ENCODE measurements around the gene HSD11B1. TPM values are rescaled to one million over a fixed set of nuclear protein-coding genes. Genes with fewer than 3 reads are reported as not detected.

HSD11B1 gene
- total RNA-seq, 1 experiment from 2014 or later = not detected

DNA sequence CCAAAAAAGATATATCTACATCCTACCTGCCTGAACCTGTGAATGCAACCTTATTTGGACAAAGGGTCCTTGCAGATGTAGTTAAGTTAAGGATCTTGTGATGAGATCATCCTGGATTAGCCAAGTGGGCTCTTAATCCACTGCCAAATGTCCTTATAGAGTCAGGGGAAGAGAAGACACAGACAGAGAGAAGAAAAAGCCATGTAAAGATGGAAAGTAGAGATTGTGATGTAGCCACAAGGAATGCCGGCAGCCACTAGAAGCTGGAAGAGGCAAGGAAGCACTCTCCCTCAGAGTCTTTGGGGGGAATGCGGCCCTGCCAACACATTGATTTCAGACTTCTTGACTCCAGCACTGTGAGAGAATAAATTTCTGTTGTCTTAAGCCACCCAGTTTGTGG is 16.2 kb downstream of the HSD11B1 start:
- no TSS peak for BruUV-seq (replicated peaks)
- CTCF ChIA-PET = interaction anchor here (0.7 kb wide), 1 partner anchor 68 kb away, joined by 3 read pairs; no protein-coding TSS in a partner anchor
- Mint-ChIP-seq H3K27ac (ENCODE audit: unreplicated experiment) (no peak overlapping the region), H3K9me3 (ENCODE audit: low read depth, unreplicated experiment) (peaks cover 4% of the 10 kb centered on the region), H3K27me3 (ENCODE audit: unreplicated experiment) (peaks cover 13% of the 10 kb centered on the region), H3K4me1 (ENCODE audit: low read depth, unreplicated experiment) (peaks cover under 1% of the 10 kb centered on the region), H3K36me3 (ENCODE audit: insufficient read depth, unreplicated experiment) (no peaks in the 10 kb centered on the region), H3K4me3 (ENCODE audit: low read depth, unreplicated experiment) (no peak overlapping the region)
- no peak for DNase-seq
- intact Hi-C loops (cut with micrococcal nuclease; ENCODE audit: unreplicated experiment) = no loop called here
- TF ChIP-seq, protein P1, sequence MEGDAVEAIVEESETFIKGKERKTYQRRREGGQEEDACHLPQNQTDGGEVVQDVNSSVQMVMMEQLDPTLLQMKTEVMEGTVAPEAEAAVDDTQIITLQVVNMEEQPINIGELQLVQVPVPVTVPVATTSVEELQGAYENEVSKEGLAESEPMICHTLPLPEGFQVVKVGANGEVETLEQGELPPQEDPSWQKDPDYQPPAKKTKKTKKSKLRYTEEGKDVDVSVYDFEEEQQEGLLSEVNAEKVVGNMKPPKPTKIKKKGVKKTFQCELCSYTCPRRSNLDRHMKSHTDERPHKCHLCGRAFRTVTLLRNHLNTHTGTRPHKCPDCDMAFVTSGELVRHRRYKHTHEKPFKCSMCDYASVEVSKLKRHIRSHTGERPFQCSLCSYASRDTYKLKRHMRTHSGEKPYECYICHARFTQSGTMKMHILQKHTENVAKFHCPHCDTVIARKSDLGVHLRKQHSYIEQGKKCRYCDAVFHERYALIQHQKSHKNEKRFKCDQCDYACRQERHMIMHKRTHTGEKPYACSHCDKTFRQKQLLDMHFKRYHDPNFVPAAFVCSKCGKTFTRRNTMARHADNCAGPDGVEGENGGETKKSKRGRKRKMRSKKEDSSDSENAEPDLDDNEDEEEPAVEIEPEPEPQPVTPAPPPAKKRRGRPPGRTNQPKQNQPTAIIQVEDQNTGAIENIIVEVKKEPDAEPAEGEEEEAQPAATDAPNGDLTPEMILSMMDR (IDR thresholded peaks at IDR 0.05; ENCODE audit: unreplicated experiment) = no peak

DNA sequence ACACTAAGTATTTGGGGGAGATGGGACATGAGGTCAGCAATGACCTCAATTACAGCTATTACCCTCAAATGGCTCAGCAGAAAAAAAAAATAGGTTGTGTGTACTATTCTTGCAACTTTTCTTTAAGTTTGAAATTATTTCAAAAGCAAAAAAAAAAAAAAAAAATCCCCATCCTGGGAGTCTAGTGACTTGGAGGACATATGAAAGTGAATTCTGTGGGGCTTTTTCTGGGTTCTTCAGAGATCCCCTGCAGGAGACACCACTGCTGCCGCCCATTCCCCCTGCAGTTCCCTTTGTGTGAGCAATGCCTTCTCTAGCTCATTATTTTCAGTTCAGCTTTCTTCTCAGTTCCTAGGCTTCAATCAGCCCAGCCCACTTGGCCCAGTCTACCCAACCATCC is 16.7 kb downstream of the HSD11B1 start:
- BruUV-seq (replicated peaks) = no TSS peak
- no peaks in the 10 kb centered on the region for H3K36me3 Mint-ChIP-seq (ENCODE audit: insufficient read depth, unreplicated experiment)
- no peaks in the 10 kb centered on the region for H3K4me1 Mint-ChIP-seq (ENCODE audit: low read depth, unreplicated experiment)
- no peak overlapping the region for H3K27ac Mint-ChIP-seq (ENCODE audit: unreplicated experiment)
- peaks cover 4% of the 10 kb centered on the region for H3K9me3 Mint-ChIP-seq (ENCODE audit: low read depth, unreplicated experiment)
- no peak for DNase-seq
- H3K27me3 Mint-ChIP-seq (ENCODE audit: unreplicated experiment) = peaks cover 13% of the 10 kb centered on the region
- intact Hi-C loops (cut with micrococcal nuclease; ENCODE audit: unreplicated experiment) = no loop called here
- H3K4me3 Mint-ChIP-seq (ENCODE audit: low read depth, unreplicated experiment) = no peak overlapping the region
- TF ChIP-seq, protein P1 (IDR thresholded peaks at IDR 0.05; ENCODE audit: unreplicated experiment) = no peak
- CTCF ChIA-PET = interaction anchor here (0.7 kb wide), 1 partner anchor 69 kb away, joined by 3 read pairs; no protein-coding TSS in a partner anchor

DNA sequence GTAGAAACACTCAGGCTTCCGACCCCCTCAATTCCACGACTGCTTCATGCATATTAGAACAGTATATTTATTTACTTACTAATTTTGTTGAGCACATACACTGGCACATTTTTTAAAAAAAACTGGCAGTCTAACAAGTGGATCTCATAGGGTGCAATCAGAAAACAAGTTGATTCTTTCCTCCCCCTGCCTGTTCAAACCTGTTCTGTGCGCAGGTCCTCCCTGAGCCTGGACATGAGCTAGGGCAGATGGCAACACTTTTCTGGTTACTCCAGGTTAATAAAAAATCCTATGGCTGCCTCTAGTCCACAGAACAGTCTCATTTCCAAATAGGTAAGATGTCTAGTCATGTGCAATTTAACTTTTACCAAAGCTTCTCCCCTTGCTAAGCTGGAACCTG is 18.6 kb downstream of the HSD11B1 start:
- Mint-ChIP-seq H3K9me3 (ENCODE audit: low read depth, unreplicated experiment) (peaks cover 4% of the 10 kb centered on the region), H3K4me3 (ENCODE audit: low read depth, unreplicated experiment) (no peak overlapping the region), H3K4me1 (ENCODE audit: low read depth, unreplicated experiment) (no peaks in the 10 kb centered on the region), H3K27me3 (ENCODE audit: unreplicated experiment) (peaks cover 13% of the 10 kb centered on the region), H3K27ac (ENCODE audit: unreplicated experiment) (no peak overlapping the region), H3K36me3 (ENCODE audit: insufficient read depth, unreplicated experiment) (no peaks in the 10 kb centered on the region)
- no peak for DNase-seq
- no TSS peak for BruUV-seq (replicated peaks)
- intact Hi-C loops (cut with micrococcal nuclease; ENCODE audit: unreplicated experiment) = no loop called here
- CTCF ChIA-PET = no interaction called here
- TF ChIP-seq, protein P1 (IDR thresholded peaks at IDR 0.05; ENCODE audit: unreplicated experiment) = no peak

DNA sequence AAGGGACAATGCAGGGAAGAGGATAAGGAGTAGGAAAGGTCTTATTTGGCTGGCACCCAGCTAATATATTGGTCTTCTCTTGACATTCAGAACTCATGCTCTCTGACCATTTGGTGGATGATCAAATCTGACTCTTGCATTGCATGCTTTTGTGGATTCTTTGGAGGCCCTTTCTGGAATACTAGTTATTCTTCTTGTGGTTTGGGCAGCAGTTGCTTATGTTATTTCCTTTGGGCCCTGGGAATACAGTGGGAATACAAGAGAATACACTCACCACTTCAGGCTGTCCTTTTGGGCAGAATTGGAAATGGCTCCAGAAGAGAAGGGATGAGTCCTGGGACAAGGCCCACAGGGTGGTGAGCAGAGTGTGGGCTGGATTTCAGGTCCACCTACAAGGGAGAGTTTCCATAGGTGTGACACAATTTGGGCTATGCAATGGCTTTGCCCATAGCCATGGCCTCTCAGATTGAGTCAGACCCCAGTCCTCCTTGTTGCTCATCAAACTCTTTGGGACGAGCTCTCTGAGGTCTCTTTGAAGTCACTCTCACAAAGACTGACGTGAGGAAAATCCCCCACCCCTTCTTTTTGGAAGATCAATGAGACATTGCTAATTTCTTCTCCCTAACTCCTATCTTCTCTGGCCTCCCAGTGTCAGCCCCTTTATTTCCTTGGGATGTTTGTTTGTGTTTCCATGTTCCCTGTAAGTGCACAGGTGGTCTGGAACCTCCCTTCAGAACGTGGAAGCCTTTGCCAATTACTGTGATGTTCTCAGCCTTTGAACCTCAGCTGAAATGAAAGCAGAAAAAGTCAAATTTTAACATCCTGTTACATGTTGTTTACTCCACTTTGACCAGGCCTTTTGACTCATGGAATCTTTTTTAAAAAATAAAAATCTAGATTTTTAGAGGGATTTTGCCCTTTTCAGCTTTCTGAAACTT is 19.4 kb downstream of the HSD11B1 start:
- peaks cover 13% of the 10 kb centered on the region for H3K27me3 Mint-ChIP-seq (ENCODE audit: unreplicated experiment)
- no peak for DNase-seq
- no TSS peak for BruUV-seq (replicated peaks)
- peaks cover 4% of the 10 kb centered on the region for H3K9me3 Mint-ChIP-seq (ENCODE audit: low read depth, unreplicated experiment)
- CTCF ChIA-PET = no interaction called here
- no peak overlapping the region for H3K4me3 Mint-ChIP-seq (ENCODE audit: low read depth, unreplicated experiment)
- no peaks in the 10 kb centered on the region for H3K4me1 Mint-ChIP-seq (ENCODE audit: low read depth, unreplicated experiment)
- H3K27ac Mint-ChIP-seq (ENCODE audit: unreplicated experiment) = no peak overlapping the region
- no peaks in the 10 kb centered on the region for H3K36me3 Mint-ChIP-seq (ENCODE audit: insufficient read depth, unreplicated experiment)
- intact Hi-C loops (cut with micrococcal nuclease; ENCODE audit: unreplicated experiment) = no loop called here
- TF ChIP-seq, protein P1 (IDR thresholded peaks at IDR 0.05; ENCODE audit: unreplicated experiment) = no peak

All from Calu3 (cell line).